C4-2B (cell line): ENCODE data around the gene BCL11B.

ENCODE experiments used
- H3K27ac ChIP-seq: fragments of 450-650 bp; 2 replicates; pipeline ENCODE4 v1.5.1; 2017
- CTCF ChIP-seq: fragments of 450-650 bp; conservative IDR thresholded peaks from 2 replicates; pipeline ENCODE4 v1.5.1; 2017; ENCODE audit warnings: mild to moderate bottlenecking
- ZFX ChIP-seq: fragments of 450-650 bp; IDR thresholded peaks from 2 replicates; pipeline ENCODE4 v1.6.1; 2017

Gene BCL11B

GRCh38 chr14:99234355-99234754 is 37.6 kb downstream of the BCL11B start:
- TF ChIP-seq CTCF, result no peak
- no peak for TF ChIP-seq ZFX
- no peak overlapping the region for H3K27ac ChIP-seq

DNA sequence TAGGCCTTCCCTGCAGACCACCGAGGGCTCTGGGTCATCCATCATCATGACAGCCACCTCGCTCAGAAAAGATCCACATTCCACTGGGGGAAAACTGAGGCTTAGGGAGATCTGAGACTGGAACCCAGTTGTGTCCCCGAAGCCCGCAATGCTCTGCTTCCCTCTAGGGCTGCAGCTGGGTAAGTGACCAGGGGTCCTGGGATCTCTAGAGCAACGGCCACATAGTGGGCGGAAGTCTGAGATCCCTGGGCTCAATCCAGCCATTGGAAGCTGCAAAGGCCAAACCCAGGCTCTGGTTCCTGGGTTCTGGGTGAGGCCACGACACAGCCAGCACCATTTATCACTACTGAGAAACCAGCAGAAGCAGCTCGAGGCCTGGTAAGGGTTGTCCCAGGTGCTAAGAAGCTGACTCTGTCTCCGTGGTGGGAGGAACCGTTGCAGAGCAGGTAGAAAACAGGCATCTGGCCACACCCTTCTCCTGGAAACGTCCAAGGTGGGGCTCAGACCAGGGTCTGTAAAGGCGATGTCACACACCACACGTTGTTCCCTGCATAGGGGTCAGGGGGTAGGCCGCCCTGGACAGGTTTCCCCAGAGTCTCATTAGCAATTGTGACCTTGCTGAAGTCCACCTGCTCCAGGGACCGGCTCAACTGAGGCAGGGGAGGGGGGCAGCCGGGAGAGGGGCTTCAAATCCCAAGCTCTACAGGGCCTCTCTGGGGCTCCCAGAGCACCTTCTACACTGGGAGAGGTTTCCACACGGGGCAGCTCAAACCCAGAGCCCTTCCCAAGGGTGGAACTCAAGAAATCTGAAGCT is 38.6 kb downstream of the BCL11B start:
- TF ChIP-seq ZFX (no peak), CTCF (no peak)
- H3K27ac ChIP-seq, result no peak overlapping the region

DNA sequence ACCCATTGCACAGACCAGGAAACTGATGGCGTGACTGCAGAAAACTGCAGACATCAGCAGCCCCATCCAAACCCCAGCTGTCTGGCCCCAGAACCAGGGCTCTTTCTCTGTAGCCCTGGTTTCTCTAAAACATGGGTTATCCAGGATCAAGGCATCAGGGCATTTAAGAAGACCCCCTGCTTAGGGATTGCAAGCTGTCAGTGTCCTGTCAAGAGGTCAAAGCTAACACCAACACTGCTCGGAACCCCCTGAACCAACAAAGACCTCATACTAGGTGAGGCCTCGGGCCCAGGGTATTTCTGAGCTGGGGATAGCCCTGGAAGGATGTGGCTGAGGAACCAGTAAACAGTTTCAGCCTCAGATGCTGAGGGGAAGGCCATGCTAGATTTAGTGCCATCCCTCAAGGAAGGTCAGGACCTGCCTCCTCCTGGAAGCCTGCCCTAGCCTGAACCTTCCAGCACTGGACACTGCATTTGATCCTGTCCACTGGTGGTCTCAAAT is 39.2 kb downstream of the BCL11B start:
- TF ChIP-seq ZFX (no peak), CTCF (no peak)
- H3K27ac ChIP-seq, result no peak overlapping the region

DNA sequence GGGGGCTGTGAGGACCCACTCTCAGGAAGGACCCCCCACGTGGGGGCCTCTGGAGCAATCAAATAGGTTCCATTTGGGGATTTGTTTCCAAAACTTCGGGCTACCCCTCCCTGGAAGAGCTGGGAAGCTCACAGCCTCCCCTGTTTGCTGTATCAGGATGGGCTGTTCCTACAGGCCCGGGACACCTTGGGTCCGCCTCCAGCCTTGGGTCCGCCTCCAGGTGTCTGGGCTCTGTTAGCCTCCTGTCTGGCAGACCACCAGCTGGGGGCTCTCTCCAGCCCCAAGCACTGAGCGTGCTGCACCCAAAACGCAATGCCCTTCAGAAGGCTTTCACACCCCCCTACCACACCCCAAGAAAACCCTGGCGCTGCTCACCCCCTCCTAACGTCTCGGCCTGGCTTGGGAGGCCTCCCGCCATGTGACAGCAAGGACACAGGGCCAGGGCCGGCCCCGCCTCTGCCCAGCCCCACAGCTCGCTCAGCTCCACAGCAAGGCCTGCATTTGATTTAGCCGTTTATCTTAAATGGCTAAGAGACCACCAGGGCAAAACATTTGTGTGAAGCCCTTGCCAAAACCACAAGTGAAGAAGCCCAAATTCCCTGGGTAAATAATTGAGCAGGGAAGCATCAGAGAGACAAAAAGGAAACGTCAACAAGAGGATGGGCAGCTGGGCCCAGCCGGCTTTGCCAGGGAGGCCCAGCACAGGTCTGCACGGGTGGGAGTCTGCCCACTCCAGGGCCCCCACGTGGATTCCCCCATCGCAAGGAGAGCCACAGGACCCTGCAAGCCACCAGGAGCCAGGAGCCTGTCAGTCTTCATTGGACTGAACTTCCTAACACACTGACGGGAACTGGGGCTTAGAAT is 39.9 kb downstream of the BCL11B start:
- no peak overlapping the region for H3K27ac ChIP-seq
- TF ChIP-seq CTCF (no peak), ZFX (no peak)

GRCh38 chr14:99231161-99231849 is 40.7 kb downstream of the BCL11B start:
- TF ChIP-seq ZFX (no peak), CTCF (no peak)
- no peak overlapping the region for H3K27ac ChIP-seq

GRCh38 chr14:99230208-99231151 is 41.5 kb downstream of the BCL11B start:
- no peak for TF ChIP-seq ZFX
- no peak for TF ChIP-seq CTCF
- H3K27ac ChIP-seq, result no peak overlapping the region
